Activated gamma-delta T cell (primary cell): ENCODE measurements around the gene CTNNA3.
"Not testable (repeated sequence)": the region's sequence is repeated elsewhere in the genome, so short reads cannot be mapped to it uniquely, and the experiment has no call there.

ENCODE experiments used
- DNase-seq: peaks from one replicate; lab custom pipeline; 2025; lab: John Stamatoyannopoulos, UW

Gene CTNNA3

DNA sequence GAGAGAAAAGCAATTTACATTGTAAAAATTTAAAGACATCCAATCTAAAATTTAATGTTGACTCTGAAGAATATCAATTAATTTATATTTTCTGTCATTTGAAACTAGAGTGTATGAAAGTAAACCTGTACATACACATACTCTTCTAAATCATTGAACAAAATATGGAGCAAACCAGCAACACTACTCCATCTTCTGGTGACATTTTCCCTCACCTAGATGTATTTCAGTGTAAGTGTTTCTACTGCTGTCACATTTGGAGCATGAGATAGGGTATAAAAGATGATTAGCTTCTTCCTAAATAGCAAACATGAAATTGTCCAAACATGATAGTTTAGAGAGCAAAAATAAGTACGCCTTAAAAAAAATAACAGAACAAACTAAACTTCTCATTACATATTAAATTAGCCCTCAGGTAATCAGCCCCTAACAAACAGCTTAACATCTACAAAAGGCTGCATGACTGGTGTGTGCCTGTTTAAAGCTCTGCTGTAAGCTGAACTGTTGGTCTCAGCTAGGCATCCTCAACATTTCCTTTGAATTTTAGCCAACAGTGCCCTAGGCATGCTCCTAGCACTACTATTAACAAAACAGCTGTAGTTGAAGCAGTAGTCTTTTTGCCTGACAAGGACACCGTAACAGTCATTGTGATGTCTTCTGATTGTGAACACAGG lies 189.8 kb downstream of the CTNNA3 start:
- no peak for DNase-seq

DNA sequence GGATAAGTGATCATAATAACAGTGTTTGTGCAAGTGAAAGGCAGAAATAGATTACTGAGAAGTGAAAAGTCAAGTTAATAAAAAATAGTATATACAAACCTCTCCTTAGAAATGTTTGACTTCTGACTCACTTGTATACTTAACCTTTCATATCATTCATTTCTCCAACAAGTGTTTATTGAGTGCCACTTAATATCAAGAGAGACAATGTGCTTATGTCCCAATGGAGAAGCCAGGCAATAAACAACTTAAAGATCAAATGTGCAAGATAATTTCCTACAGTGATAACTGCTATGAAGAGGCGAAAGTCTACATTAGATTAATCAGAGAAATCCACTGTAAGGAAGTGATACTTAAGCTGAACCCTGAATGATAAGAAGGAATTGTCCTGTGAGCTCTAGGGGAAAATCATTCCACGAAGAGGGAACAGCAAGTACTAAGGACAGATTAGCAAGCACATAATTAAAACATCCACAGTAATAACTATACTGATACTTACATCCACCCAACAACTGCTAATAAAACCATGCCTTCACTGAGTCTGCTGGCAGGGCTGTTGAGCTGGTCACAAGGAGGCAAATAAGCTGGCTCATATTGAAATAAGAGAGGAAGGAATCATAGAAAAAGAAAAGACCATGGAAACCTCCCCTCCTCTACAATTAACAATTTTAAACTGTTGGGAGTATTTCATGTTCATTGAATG lies 203.5 kb downstream of the CTNNA3 start:
- DNase-seq, result no peak

DNA sequence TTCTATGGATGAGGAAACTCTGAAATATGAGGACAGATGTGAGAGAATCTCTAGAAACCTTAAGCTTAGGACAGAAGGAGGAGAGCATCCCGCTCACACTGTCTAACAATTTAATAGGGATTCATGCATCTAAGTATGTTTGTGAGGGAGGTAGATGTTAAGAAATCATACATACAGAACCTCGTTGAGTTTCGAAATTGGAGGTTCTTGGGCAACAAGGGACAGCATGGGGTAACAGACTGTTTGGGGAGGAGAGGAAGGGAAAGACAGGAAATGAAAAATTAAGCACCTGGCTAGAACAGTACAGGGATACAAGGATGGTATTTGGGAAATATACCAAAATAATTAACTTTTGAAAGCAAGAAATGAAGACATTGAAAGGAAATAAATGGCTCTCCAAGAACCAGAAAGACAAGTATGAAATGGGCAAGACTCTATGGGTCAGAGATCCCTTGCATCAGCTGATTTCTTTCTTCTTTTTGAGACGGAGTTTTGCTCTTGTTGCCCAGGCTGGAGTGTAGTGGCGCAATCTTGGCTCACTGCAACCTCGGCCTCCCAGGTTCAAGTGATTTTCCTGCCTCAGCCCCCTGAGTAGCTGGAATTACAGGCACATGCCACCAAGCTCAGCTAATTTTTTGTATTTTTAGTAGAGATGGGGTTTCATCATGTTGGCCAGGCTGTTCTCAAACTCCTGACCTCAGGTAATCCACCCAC lies 207.9 kb downstream of the CTNNA3 start:
- DNase-seq, result no peak

DNA sequence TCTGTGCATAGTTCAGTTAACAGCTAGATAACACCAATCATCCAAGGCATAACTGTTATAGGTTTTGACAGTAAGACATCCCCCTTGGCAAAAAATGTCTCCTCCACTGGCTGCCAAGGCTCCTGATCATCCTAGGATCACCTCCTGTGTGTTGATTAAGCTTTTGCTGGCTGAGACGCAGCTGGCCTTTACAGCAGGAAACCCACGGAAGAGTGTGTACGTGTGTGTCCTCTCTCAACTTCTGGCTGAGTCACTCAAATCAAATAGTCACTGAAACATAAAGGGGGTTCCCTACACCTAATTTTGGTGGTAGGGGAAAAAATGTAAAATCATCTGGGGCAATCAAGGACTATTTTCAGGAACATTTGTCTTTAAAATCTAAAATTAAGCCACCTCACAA lies 208.8 kb downstream of the CTNNA3 start:
- no peak for DNase-seq

DNA sequence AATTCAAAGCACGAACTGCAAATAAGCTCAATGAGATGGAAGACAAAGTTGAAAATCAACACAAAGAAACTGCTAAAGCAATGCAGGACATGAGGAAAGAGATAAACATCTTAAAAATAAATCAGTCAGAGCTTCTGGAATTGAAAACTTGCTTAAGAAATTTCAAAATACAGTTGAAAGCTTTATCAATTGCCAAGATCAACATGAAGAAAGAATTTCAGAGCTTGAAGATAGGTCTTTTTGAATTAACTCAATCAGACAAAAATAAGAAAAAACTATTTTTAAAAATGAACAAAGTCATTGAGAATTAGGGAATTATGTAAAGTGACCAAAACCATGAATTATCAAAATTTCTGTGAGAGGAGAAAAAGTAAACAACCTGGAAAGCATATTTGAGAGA lies 218.1 kb downstream of the CTNNA3 start:
- no peak for DNase-seq

DNA sequence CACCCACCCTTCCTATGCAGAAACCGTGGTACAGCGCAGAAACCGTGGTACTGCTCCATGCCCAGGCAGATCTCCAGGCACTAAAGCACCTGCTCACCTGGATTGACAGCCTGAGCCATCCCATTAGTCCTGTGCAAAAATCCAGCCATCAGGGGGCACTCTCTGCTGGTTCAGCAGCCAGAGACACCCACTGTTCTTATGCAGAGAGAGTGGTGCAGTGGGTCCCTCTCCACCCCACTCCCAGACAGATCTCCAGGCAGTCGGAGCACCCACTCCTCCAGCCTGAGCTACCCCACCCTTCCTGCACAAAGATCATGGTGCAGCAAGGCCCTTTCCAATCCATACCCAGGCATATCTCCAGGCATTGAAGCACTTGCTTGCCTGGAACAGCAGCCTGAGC lies 219.8 kb downstream of the CTNNA3 start:
- no peak for DNase-seq

DNA sequence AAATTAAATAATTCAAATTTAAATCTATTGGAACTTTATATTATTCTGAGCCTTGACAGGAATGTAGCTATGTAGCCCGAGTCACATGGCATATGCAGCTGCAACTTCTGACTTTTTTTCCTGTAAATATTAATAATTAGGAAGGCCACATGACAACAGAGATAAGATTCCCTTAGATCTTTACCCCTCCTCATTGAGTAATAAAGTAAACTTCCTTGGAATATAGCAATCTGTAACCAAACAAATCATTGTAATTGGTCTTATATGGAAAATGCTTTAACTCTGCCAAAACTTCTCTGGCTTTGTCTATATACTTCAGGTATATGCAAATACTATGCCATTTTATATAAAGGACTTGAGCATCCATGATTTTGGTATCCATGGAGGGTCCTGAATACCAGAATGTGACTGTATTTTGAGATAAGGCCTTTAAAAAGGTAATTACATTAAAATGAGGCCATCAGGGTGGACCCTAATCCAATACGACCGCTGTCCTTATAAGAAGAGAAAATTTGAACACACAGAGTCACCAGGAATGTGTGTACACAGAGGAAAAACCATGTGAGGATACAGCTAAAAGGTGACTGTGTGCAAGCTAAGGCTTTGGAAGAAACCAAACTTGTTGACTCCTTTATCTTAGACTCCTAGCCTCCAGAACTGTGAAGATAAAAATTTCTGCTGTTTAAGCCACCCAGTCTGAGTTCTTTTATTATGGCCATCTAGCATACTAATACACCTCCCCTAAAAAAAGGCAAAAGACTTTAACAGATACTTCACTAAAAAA lies 222.0 kb downstream of the CTNNA3 start:
- no peak for DNase-seq

DNA sequence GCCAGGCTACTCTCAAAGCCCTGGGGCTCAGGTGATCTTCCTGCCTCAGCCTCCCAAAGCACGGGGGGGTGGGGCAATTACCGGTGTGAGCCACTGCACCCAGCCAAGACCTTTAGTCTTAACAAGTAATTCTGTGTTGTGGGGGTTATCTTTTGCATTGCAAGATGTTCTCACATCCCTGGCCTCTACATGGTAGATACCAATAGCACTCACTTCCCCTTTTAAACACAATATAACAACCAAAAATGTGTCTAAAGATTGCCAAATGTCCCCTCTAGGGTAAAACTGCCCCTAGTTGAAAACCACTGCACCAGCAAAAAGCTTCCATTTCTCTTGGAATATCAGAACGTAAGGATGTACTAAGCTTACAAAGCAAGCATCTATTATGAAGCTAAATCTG lies 225.0 kb downstream of the CTNNA3 start:
- no peak for DNase-seq

DNA sequence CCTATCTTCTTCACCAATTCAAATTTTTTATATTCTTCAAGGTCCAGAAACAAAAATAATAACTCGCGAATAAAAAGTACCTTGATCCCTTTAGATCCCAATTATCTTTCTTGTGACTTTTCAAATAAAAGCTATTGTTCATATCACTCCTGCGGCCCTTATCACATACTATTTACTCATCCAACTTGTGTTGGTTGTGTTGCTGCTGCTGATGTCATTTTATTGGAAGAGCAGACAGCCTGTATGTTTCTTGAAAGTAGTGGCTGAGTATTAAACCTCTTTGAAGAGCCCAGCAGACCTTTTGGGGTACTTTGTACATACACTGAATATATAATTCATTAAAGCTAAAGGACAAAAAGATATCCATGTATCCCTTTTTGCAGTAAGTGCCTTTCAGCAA lies 231.7 kb downstream of the CTNNA3 start:
- DNase-seq, result no peak

DNA sequence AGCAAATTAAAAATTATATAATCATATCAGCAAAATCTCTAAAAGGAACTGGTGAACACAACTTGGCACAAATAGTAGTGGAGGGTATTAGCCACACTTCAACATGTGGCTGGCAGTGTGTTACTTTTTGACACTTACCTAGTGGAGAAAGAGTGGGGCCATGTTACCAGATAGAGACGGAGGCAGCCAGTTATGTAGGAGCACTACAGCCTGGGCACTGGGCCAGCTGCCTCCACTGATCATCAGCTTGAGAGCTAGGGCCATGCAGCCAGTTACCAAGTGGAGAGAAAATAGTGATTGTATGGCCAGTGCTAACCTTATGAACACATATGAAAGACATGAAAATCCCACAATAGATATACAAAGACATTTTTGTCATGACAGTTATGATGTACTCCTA lies 243.1 kb downstream of the CTNNA3 start:
- no peak for DNase-seq

DNA sequence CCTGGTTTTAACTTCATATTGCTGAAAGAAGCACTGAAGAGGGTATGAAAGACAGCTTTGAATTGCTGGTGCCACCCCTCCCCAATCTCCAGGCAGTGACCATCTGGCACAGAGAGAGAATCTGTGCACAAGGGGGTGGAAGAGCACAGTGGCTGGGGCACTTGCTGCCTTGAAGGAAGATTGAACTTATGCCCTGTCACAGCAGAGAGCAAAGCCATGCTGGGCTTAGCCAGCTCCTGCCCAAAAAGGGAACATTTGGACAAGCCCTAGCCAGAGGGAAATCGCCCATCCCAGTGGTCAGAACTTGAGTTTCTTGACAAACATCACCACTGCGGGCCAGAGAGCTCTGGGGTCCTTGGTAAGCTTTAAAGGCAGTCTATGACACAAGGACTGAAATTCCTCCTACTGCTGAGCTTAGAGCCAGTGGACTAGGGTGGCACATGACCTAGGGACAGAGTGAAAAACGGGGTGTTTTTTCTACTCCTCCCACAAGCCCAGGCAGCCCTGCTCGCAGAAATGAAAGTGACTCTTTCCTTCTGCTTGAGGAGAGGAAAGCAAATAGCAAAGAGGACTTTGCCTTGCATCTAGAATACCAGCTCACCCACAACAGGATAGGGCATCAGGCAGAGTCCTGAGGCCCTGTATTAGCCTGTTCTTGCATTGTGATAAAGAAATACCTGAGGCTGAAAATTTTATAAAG lies 257.2 kb downstream of the CTNNA3 start:
- DNase-seq, result no peak

DNA sequence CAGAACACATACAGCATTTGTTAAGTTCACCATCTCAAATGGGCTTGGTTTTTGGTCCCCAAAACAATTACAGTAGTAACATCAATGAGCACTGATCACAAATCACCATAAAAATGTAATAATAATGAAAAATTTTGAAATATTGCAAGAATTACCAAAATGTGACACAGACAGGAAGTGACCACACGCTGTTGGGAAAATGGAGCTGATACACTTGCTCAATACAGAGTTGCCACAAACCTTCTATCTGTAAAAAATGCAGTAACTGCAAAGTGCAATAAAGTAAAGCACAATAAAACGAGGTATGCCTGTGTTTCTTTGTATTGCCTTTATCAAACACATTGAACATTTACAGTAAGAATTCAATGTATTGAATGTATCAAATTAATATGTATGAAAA lies 262.7 kb downstream of the CTNNA3 start:
- no peak for DNase-seq

DNA sequence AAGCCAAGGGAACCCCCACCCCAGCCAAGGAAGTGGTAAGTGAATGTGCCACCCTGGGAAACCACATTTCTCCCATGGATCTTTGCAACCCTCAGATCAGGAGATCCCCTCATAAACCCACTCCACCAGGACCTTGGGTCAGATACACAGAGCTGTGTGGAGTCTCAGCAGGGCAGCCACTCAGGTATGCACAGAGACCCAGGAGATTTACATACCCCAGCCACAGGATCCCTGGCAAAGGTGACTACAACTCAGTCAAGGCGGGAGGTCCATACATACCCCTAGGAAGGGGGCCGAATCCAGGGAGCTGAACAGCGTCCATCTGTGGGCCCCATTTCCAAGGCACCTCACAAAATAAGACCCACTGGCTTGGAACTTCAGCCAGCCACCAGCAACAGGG lies 293.4 kb downstream of the CTNNA3 start:
- DNase-seq, result no peak

DNA sequence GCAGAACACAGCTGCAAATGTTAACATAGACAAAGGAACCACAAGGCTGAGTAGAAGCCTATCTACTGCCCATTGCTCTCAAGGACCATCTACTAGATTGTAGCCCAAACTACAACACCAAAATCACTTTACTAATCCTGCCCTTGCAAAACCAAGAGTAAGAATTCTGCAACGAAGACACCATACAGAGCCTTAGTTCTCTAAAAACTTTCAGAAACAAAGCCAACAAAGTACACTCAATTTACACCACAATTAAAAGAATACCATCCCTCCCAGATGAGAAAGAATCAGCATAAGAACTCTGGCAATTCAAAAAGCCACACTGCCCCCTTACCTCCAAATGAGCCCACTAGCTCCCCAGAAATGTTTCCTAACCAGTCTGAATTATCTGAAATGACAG lies 294.3 kb downstream of the CTNNA3 start:
- no peak for DNase-seq

DNA sequence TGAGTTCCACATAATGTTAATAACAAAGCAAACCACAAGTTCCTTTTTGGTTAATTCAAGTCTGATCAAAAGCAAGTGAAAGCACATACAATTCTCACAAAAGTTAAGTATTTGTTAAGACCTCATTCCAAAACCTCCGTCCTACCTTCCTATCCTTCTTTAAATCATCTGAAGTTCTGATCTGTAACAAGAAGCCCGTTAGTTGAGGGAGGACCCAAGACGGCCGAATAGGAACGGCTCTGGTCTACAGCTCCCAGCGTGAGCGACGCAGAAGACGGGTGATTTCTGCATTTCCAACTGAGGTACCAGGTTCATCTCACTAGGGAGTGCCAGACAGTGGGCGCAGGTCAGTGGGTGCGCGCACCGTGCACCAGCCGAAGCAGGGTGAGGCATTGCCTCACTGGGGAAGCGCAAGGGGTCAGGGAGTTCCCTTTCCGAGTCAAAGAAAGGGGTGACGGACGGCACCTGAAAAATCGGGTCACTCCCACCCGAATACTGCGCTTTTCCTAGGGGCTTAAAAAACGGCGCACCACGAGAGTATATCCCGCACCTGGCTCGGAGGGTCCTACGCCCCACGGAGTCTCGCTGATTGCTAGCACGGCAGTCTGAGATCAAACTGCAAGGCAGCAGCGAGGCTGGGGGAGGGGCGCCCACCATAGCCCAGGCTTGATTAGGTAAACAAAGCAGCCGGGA lies 309.0 kb downstream of the CTNNA3 start:
- not testable (repeated sequence) for DNase-seq

DNA sequence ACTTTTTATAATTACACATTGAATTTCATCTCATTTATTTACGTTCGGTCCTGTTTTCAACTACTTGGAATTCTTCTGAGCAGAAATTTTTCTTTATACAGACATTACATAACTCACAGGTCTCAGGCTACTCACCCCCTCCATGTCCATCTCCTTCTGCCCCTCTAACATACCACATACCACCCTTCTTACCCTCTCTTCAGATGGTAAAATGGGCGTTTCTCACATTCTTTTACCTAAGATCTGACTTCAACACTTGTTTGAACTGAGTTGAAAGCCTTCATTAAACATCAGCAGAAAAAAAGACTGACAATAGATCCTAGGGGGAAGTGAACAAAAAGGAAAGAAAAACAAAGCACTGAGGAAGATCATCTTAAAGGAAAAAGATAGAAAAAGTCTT lies 309.7 kb downstream of the CTNNA3 start:
- DNase-seq, result no peak

DNA sequence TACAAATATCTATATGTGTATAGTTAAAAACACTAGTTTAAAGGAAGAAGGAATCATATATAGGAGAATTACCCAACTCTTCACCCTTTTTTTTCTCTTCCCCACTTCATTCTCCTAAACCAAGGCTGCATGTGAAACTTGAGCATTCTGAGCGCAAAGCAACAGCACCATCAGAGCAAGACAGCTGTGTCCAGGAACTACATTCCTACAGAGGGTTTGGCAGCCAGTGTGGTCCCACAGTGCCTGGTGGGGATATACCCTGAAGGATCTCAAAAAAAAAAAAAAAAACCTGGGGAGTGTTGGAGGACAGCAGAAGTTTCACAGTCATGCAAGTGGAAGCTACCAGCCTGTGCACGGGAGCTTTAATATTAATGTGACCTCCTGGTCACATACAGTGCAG lies 310.4 kb downstream of the CTNNA3 start:
- DNase-seq, result no peak

DNA sequence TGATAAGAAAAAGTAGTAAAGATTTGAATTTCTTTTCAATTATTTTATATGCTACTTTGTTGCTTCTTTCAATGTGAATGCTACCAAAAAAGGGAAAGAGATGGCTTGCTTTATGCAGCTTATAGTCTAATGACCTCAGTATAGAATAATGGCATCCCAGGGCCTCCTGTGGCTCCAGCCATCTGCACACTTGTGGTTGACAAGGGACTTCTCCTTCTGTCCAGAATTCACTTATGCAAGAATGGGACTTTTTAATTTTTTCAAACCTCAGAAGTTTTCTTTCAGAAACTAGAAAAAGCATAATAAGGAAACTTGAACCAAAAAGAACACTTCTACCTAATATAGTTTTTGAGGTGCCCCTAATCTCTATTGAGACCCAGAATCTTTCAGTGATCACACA lies 310.9 kb downstream of the CTNNA3 start:
- DNase-seq, result no peak

DNA sequence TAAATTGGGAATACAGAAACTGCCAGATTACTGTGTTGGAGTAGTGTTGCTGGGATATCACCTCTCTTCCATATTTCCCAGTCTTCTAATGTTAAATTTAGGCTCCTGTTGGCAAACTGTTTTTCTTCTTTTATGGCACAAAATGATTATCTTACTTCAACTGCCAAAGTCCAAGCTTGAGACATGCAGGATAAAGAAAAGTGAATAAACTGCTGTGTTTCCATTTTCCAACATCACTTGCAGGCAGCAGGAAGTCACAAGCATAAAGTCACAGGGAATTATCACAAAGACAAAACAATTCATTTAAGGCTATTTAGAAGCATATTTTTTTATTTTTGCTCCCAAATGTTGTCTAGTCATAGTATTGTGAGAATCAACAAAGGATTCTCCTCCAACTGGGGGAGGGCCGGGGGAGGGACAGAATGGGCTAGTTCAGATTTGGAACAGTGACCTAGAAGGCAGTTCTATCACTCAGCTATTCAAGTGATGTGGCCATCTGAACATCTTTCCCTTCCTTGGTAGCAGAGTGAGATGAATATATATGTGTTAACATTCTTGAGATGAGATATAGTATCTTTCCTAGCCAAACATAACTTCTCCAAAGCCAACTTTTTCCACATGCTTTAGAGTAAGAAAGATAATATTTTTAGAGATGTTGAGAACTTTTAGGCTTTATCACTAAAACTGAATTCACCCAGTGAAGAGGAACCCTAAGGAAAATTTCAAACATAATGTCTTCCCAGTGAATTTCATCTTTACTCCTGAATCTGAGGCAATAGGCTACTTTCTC lies 364.7 kb downstream of the CTNNA3 start:
- DNase-seq, result no peak
